ENCODE measurements around the gene KIF5C.
A peak's percentile ranks its signal among the peaks of the same experiment; 100 is the strongest.
"Not testable (repeated sequence)": the region's sequence is repeated elsewhere in the genome, so short reads cannot be mapped to it uniquely, and the experiment has no call there.

The KIF5C gene

DNA sequence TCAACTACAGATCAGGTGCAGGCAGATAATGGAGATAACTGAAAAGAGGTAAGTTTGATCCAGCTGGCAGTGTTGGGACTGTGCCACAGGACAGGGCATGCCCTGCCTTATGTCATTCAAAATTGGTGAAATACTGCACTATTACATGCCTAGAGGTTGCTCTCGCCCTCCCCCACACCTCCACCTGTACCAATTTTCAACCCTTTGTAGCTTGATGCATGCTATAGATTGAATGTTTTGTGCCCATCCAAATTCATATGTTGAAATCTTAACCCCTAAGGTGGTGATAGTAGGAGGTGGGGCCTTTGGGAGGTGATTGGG lies 91.4 kb downstream of the KIF5C start:
- DNase-seq = no peak

- no peak for DNase-seq
Observed at GRCh38 chr2:148967056-148967455, 92.0 kb downstream of the KIF5C start.

DNA sequence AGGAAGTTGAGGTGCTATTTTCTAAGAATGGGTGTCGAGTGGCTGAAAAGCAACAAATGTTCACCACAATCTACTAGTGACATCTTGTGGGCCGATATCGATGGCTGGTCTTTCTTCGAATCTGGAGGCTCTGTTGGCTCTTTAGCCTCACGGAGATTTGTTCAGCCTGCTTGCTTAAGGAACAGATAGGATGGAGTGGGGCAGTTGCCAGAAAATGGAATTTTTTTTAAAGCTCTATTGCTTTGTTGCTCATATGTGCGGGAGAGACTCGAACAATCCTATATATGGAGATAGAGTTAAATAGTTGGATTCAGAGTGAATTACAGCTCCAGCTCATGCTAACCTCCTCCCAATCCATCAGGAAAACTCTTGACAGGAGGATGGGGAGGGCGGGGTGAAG lies 92.6 kb downstream of the KIF5C start:
- peak in 1 of 14 donors; percentile 71 for DNase-seq

DNA sequence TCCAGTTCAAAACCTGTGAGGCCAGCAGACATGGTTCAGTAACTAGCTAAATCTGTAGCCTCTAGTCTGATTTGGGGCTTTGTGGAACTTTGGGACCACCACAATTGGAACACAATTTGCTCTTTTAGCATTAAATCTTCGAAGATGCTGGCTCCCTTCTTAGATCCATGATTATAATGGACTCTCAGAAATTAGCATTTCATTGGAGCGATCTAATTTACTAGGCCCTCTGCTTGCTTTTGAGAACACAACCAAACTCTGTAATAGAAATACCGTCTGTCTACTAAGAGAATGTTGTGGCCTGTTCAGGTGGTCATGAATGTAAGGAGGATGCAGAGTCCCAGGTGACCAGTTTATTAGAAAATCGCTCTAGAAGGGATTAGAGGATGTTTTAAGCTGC lies 93.3 kb downstream of the KIF5C start:
- no peak for DNase-seq

- peak in 1 of 14 donors; percentile 68 for DNase-seq
Observed at GRCh38 chr2:148968776-148969319, 93.8 kb downstream of the KIF5C start.

DNA sequence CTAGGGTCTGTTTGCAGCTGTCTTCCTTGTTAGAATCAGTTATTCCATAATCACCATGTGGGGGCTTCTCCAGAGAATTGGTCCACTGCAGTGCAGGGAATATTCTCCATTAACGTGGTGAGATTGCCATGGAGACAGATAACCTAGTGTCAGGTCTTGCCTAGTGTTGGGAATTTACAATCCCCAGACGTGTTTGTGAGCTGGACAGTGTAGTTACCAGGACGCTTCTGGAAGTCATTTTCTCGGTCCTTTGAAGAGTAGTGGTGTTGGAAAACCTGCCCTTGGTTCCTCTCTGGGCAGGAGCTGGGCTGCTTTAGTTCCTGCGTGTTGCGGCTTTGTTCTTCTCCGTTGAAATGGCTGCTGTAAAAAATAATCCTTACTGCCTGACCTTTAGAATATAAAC lies 94.6 kb downstream of the KIF5C start:
- no peak for DNase-seq

DNA sequence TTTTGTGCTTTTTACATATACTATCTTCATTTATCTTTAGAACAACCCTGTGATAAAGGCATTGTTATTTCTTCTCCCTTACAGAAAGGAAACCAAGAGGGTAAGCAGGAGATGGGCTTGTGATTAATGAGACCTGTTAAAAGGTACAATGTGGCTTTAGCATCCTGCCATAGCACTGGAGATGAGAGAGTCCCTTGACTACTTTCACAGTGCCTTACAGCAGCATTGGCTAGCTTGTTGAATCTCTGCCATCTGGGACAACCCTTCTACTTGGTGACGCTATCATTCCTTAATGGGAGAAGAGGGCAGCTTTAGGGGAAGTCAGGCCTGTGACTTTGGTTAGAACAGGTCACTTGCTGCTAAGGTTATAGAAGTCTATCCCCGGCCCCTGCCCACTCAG lies 95.4 kb downstream of the KIF5C start:
- DNase-seq = peak in 1 of 14 donors; percentile 59

DNA sequence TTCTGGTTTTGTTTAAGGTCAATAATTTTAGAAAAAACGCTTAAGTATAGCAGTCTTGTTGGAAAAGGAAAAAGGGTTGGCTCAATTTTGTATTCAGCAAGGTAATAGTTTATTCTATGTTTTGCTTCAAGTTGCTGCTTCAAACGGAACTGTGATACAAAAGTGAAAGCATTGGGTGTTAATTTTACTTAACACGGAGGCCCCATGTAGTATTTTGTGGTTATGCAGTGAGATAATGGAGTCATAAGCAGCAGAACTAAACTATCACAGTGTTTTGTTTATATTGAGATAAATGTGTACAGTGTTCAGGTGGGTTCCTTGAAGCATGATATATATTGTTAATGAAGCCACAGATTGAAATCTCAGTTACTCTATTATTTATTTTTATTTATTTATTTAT lies 96.5 kb downstream of the KIF5C start:
- DNase-seq = no peak

GRCh38 chr2:148974095-148974494 lies 99.1 kb downstream of the KIF5C start:
- no peak for DNase-seq

GRCh38 chr2:148978026-148978685 lies 103.1 kb downstream of the KIF5C start:
- DNase-seq = peak in 1 of 14 donors; percentile 90

DNA sequence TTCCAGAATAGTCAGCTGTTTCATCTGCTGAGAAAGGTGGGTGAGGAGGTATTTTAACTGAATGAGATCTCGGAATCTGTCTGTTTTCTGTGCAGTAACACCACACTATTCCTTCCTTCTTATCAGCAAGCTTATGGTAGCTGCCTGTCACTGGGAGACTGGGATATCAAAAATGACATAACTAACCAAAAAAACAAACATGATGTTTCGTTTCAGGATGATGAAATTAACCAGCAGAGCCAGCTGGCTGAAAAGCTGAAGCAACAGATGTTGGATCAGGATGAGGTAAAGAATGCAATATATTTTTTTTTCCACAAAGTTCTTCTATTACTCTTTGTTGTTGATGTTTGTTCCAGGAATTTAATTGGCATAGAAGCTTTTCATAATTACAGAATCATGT lies 103.7 kb downstream of the KIF5C start:
- no peak for DNase-seq

DNA sequence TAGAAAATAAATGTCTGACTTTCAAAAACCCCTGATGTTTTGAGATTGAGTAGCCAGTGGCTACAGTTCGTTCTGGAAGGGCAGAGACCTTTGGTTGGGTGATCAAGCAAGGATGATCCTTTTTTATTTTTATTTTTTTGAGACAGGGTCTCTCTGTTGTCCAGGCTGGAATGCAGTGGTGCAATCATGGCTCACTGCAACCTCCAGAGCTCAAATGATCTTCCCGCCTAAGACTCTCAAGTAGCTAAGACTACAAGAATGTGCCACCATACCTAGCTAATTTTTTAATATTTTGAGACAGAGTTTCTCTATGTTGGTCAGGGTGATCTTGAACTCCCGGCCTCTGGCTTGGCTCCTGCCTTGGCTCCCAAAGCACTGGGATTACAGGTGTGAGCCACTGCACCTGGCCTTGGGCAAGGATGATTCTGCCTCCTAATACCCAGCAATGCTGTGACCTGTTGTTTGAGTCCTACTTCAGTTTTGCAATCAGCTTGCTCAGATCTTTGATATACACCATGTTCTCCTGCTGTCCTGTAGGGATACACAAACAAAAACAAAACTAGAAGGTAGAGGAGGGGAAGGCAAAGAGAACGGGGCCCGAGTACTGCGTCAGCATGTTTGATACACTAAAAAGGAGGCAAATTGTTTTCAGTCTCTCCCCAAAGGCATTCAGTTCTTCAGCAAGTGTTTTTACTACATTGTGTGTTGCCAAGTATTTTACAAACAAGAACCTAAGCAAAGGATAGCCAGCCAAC lies 104.3 kb downstream of the KIF5C start:
- DNase-seq = no peak

DNA sequence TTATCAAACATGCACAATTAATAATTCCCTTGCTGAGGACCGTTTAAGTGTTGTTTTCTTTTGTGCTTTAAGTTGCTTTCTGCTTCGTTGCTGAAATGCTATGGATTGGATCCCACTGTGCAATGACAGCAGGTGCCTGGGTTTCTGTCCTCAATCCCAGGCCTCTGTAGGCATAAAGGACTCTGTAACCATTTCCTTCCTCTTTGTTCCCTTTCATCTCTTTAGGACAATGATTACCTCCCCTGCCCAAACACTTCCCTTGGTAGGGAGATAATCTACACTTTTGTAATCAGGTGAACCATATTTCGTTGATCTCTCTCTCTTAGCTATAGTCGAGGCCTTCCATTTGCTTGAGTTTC lies 104.9 kb downstream of the KIF5C start:
- no peak for DNase-seq

GRCh38 chr2:148980496-148980895 lies 105.5 kb downstream of the KIF5C start:
- DNase-seq = not testable (repeated sequence)

GRCh38 chr2:148981324-148981723 lies 106.3 kb downstream of the KIF5C start:
- DNase-seq = no peak

DNA sequence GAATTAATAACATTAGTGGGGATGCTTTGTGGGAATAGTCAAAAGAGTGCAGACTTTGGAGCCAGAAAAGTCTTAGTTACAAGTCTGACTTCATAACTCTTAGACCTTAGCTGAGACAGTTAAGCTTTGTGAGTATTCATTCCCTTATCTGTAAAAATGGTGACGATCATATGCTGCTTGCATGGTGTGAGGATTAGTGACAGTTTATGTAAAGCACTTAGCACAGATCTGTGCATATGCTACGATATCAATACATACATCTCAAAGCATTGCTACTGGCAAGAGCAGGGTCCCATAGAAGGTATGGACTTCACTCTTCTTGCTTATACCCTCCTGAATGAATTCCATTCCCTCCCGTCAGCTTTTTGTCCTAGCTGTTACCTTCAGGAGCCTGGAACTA lies 106.8 kb downstream of the KIF5C start:
- no peak for DNase-seq

- peak in 5 of 14 donors; percentile 16 to 96 (median 27) for DNase-seq
Observed at GRCh38 chr2:148982282-148982681, 107.3 kb downstream of the KIF5C start.

DNA sequence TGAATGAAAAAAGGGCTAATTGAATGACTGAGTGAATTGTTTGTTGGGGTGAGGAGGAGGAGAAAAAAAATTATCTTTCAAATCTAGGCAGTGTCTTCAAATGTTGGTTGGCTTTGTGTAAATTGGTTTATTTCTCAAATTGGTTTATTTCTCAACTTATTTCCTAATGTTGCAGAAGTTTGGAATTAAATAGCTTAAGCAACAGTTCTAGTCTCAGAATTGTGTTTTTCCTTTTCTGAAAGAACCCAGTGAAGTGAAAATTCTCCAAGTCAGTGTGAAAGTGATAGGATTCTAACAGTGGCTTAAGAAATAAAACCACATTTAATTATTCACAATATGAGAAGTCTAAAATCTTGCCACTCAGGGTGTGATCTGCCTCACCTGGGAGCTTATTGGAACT lies 108.9 kb downstream of the KIF5C start:
- no peak for DNase-seq

GRCh38 chr2:148984449-148984848 lies 109.4 kb downstream of the KIF5C start:
- DNase-seq = no peak

- DNase-seq = no peak
Observed at GRCh38 chr2:148987286-148987685, 112.3 kb downstream of the KIF5C start.

DNA sequence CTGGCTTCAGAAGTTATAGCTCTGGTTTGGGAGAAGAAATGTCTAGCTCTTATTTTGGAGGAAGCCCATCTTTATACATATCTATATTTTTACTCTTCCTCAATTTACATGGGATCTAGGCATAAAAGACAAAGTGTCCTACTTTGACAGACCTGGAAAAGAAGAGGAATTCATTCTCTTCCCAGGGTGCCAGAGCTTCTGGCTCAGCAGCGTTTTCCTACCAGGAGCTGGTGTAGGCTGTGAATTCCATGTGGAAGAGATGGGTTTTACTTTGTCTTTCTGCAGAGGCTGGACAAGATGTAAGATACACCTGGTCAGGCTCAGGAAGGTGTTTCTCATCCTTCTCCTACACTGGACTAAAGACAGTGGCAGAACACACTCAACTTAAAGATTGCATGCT lies 113.3 kb downstream of the KIF5C start:
- no peak for DNase-seq

DNA sequence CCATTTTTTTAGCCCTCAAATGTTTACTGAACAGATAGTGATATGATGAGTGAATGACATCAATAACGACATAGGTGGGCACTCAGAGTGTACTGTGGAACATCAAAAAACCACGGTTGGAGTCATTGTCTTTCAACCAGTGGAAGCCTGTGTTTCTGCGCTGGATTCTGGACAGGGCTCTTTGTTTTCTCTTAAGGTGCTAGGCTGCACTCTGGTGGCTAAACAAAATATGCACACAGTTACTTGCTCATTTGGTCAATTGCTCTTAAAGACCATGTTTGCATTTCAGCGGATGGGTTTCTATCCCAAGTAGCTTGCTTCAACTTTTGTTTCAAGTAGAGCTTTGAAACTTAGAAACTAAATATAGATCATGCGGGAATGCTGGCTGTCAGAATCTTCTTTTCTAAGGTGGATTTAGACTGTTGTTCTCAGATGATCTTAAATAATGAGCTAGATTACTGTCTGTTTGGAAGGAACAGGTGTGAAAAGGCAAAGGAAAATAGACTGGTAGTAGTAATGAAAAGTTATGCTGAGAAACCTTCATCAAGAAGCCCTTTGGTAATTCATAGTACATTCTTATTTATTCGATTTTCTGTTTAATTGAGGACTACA lies 115.0 kb downstream of the KIF5C start:
- peak in 6 of 14 donors; percentile 19 to 84 (median 32) for DNase-seq

GRCh38 chr2:148990968-148991367 lies 115.9 kb downstream of the KIF5C start:
- no peak for DNase-seq

DNA sequence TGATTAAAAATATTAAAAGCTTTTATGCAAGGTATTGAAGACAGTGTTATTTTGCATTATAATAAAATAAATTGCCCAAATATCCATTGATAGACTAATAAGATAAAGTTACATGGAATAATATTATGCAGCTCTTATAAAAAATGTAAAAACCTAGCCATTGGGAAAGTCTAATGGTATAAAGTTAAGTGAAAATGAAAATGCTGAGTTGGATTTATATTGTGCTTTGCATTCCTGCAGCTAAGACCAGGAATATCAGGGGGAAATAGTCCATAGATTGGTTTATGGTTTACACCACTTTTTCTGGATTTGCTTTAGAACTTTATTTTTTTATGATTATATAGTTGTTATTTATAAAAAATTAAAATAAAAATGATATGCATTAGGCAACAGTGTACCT lies 117.4 kb downstream of the KIF5C start:
- DNase-seq = no peak
